MG63 (cell line): ENCODE data around the gene PDCD2L. TPM values are rescaled to one million over a fixed set of nuclear protein-coding genes. Genes with fewer than 3 reads are reported as not detected.
"Not testable (repeated sequence)": the region's sequence is repeated elsewhere in the genome, so short reads cannot be mapped to it uniquely, and the experiment has no call there.

Experiments
- DNase-seq: peaks from one replicate; pipeline ENCODE4 v3.0.0-alpha.2; 2020
- H3K27me3 ChIP-seq: fragments of 250-450 bp; sonication (Bioruptor Pico); 2 replicates; pipeline ENCODE4 v1.5.1; 2020; ENCODE audit warnings: mild to moderate bottlenecking, moderate library complexity
- H3K36me3 ChIP-seq: fragments of 250-450 bp; sonication (Bioruptor Pico); 2 replicates; pipeline ENCODE4 v1.5.1; 2020; ENCODE audit warnings: mild to moderate bottlenecking, moderate library complexity
- H3K4me3 ChIP-seq: fragments of 250-450 bp; sonication (Bioruptor Pico); 2 replicates; pipeline ENCODE4 v1.5.1; 2020; ENCODE audit warnings: mild to moderate bottlenecking, moderate library complexity
- H3K9me3 ChIP-seq: fragments of 250-450 bp; sonication (Bioruptor Pico); 2 replicates; pipeline ENCODE4 v1.5.1; 2020; ENCODE audit warnings: mild to moderate bottlenecking, moderate library complexity
- total RNA-seq: library from RNA; depleted of rRNA; stranded (reverse); fragments of >200 nt; shearing (Covaris generic); gene quantifications from 2 replicates; pipeline ENCODE4 v1.2.3, GENCODE V29; 2014; ENCODE audit warnings: low replicate concordance

The PDCD2L gene
- total RNA-seq, 1 experiment from 2014 or later: 19.8 TPM

DNA sequence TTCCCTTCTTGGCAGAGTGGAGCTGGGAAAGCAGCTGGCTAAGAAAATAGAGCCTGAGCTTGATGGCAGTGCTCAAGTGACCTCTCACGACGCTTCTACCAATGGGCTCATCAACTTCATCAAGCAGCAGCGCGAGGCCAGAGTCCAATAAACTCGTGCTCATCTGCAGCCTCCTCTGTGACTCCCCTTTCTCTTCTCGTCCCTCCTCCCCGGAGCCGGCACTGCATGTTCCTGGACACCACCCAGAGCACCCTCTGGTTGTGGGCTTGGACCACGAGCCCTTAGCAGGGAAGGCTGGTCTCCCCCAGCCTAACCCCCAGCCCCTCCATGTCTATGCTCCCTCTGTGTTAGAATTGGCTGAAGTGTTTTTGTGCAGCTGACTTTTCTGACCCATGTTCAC lies 4.3 kb upstream of the PDCD2L start:
- peaks cover 63% of the 10 kb centered on the region for H3K36me3 ChIP-seq
- H3K9me3 ChIP-seq: no peaks in the 10 kb centered on the region

DNA sequence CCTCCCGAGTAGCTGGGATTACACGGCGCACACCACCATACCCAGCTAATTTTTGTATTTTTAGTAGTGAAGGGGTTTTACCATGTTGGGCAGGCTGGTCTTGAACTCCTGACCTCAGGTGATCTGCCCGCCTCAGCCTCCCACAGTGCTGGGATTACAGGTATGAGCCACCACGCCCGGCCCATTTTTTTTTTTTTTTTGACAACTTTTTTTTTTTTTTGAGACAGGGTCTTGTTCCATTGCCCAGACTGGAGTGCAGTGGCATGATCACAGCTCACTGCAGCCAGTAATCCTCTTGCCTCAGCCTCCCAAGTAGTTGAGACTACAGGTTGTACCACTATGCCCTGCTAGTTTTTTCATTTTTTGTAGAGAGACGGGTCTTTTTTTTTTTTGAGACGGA lies 3.4 kb upstream of the PDCD2L start:
- H3K27me3 ChIP-seq: not testable (repeated sequence)

More for the DNA sequence above, 4.3 kb upstream of the PDCD2L start:
- DNase-seq: no peak
- Histone ChIP-seq H3K4me3 (no peak overlapping the region), H3K27me3 (no peaks in the 10 kb centered on the region)

DNA sequence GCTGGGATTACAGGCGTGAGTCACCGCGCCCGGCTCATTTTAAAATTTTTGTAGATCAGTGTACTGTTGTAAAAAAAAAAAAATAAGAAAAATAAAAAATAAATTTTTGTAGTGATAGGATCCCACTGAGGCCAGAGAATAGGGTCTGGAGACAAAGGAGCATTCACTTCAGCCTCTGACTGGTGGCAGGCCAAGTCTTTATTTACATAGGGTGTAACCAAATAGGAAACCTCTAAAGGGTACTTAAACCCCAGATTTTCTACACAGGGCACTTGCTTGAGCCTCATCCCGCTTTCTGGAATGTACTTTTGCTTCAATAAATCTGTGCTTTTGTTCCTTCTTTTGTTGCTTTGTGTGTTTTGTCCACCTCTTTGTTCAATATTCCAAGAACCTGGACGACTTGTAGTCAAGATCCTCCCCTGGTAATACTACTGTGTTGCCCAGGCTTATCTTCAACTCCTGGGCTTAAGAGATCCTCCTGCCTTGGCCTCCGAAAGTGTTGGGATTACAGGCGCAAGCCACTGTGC lies 2.1 kb upstream of the PDCD2L start:
- Histone ChIP-seq H3K36me3 (peaks cover 42% of the 10 kb centered on the region), H3K27me3 (no peaks in the 10 kb centered on the region), H3K9me3 (no peaks in the 10 kb centered on the region), H3K4me3 (no peak overlapping the region)
- DNase-seq: no peak

More for the DNA sequence above, 3.4 kb upstream of the PDCD2L start:
- DNase-seq, H3K9me3 ChIP-seq, H3K4me3 ChIP-seq: not testable (repeated sequence)
- peaks cover 55% of the 10 kb centered on the region for H3K36me3 ChIP-seq

DNA sequence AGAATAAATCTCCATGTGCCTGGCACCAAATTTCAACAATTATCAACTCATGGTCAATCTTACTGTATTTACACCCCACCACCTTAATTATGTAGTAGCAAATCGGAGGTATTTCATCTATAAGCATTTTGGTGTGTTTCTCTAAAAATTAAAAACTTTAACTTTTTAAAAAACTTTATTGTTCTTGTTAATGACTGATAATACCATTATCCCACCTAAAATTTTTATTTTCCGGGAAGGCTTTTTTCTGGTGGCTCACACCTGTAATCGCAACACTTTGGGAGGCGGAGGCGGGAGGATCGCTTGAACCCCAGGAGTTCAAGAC lies 453 bp upstream of the PDCD2L start:
- Histone ChIP-seq H3K27me3 (no peaks in the 10 kb centered on the region), H3K9me3 (no peaks in the 10 kb centered on the region), H3K4me3 (peak overlapping the region; percentile 88), H3K36me3 (peaks cover 28% of the 10 kb centered on the region)
- DNase-seq: no peak

DNA sequence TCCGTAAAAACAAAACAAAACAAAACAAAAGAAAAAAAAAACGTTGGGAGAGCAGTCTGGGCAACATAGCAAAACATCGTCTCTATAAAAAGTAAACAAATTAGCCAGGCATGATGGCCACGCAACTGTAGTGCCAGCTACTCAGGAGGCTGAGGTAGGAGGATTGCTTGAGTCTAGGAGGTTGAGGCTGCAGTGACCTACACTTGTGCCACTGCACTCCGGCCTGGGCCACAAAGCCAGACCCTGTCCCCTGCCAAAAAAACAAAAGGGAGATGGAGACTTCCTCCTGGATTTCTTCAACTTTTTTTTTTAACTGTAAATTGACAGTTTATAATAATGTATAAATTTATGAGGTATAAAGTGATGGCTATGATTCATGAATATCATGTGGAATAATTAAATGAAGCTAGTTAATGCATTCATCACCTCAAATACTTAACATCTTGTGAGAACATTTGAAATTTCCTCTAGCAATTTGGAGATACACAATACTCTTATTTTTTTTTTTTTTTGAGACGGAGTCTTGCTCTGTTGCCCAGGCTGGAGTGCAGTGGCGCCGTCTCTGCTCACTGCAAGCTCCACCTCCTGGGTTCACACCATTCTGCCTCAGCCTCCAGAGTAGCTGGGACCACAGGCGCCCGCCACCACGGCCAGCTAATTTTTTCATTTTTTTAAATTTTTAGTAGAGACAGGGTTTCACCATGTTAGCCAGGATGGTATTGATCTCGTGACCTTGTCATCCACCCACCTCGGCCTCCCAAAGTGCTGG lies 1.9 kb downstream of the PDCD2L start:
- peaks cover 23% of the 10 kb centered on the region for H3K36me3 ChIP-seq
- no peaks in the 10 kb centered on the region for H3K27me3 ChIP-seq
- H3K9me3 ChIP-seq: no peaks in the 10 kb centered on the region
- H3K4me3 ChIP-seq: no peak overlapping the region
- DNase-seq: no peak

DNA sequence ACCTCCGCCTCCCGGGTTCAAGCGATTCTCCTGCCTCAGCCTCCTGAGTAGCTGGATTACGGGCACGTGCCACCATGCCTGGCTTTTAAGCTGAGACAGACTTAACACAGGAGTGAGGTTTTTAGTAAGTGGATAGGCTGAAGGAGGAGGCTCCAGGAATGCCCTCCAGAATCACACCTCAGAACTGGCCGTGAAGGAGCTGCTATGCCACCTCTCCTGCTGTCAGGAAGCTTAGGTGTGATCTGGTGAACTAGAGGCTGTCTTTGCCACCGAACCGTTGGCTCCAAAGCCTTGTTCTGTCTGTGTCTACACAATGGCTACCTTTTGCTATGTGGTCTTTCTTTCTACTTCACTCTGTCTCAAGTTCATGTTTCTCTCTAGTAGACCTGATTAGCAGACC lies 4.2 kb downstream of the PDCD2L start:
- H3K36me3 ChIP-seq: peaks cover 23% of the 10 kb centered on the region
- H3K27me3 ChIP-seq: no peaks in the 10 kb centered on the region
- no peak overlapping the region for H3K4me3 ChIP-seq
- no peaks in the 10 kb centered on the region for H3K9me3 ChIP-seq
- DNase-seq: no peak

DNA sequence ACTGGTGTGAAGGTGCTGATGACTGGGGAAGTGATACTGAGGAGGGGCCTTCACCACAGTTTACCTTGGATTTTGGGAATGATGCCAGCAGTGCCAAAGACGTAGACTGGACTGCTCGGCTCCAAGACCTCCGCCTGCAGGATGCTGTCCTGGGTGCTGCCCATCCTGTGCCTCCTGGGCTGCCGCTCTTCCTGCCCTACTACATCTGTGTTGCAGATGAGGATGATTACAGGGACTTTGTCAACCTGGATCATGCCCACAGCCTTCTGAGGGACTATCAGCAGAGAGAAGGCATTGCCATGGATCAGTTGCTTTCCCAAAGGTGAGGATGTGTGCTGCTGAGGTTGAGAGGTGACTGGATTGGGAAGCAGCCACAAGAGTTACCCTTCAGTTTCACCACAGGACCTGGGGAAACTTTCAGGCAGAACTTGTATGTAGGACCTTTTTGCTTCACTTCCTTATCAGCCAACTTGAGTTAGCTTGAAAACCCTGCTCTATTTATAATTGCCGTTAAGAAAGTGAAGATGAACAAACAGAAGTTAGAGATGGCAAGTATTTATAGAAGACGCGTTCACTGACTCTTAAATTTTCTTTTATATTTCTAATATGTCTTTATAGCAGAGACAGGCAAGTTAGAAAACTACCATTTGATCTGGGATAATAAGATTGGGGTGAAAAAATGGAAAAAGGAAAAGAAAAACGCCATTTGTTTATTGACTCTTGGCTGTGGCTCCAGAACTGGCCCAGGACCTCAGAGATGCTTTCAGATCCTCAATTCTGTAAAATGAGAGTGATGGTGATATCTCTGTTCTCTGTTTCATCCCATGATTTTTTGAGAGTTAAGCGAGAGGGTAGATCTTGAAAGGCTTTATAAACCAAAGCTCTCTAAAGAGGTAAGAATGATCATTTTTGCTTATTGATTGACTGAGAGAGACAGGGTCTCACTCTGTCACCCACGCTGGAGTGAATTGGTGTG lies 5.3 kb downstream of the PDCD2L start:
- Histone ChIP-seq H3K9me3 (no peaks in the 10 kb centered on the region), H3K4me3 (no peak overlapping the region), H3K36me3 (peaks cover 28% of the 10 kb centered on the region), H3K27me3 (no peaks in the 10 kb centered on the region)
- no peak for DNase-seq

DNA sequence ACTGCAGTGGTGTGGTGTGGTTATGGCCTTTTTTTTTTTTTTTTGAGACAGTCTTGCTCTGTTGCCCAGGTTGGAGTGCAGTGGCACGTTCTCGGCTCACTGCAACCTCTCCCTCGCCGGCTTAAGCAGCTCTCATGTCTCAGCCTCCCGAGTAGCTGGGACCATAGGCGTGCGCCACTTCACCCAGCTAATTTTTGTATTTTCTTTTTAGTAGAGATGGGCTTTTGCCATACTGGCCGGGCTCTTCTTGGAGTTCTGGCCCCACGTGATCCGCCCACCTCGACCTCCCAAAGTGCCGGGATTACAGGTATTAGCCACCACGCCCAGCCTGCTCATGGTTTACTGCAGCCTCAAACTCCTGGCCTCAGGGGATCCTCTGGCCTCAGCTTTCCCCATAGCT lies 7.0 kb downstream of the PDCD2L start:
- Histone ChIP-seq H3K4me3 (no peak overlapping the region), H3K9me3 (no peaks in the 10 kb centered on the region), H3K27me3 (no peaks in the 10 kb centered on the region), H3K36me3 (peaks cover 44% of the 10 kb centered on the region)
- DNase-seq: no peak

DNA sequence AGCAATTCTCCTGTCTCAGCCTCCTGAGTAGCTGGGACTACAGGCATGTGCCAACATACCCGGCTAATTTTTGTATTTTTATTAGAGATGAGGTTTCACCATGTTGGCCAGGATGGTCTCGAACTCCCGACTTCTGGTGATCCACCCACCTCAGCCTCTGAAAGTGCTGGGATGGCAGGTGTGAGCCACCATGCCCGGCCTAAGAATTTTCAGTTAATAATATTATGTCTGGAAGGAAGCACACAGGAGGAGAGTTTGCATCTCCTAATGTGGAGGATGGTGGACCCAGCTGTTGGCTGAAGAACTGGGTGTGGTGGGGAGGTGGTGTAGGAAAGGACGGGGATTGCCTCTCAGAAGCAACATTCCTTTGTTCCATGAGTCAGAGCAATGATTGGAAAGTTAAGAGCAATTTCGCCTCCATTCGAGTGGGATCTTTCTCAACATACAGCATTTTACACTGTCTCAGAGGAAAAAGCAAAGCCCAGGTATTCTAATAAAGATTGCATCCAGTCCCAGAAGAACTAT lies 11.9 kb downstream of the PDCD2L start:
- no peak overlapping the region for H3K4me3 ChIP-seq
- H3K36me3 ChIP-seq: peaks cover 43% of the 10 kb centered on the region
- no peaks in the 10 kb centered on the region for H3K27me3 ChIP-seq
- no peak for DNase-seq
- no peaks in the 10 kb centered on the region for H3K9me3 ChIP-seq

DNA sequence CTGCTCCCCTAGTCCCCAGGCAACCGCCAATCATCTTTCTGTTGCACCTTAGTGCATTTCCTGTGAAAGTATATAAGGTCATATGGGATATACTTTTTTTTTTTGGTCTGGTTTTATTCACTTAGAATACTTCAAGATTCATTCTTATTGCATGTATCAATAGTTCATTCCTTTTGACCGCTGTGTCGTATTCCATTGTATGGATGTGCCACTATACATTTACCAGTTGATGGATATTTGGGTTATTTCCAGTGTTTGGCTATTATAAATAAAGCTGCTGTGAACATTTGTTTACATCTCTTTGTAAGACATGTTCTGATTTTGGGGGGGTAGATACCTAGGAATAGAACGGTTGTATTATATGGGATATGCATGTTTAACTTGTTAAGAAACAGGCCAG lies 14.1 kb downstream of the PDCD2L start:
- H3K36me3 ChIP-seq: peaks cover 43% of the 10 kb centered on the region
- H3K9me3 ChIP-seq: no peaks in the 10 kb centered on the region
- H3K4me3 ChIP-seq: no peak overlapping the region
- H3K27me3 ChIP-seq: no peaks in the 10 kb centered on the region
- DNase-seq: no peak

DNA sequence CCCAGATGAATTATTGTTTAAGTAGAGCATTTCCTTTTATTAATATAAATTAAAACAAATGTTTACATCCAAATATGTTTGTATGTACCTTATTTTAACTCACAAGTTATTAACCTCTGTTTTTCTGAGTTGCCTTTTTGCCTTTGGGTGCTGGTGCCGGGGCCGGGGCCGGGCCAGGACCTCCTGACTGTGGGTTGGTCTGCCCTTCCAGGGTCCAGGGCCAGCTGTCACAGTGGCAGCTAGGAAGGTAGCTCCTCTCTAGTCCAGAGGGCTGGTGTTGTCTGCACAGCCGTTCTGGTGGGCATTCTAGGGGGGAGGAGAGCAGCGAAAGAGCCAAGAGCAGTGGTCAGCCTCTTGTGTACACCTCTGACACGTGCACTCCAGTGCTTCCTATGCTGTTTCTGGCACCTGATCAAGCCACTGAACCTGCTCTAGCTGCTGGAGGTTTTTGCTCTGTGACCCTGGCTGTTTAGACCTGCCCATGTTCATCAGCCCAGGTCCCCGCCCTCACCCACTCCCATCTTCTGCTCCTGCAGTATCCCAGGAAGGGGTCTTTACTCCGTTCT lies 22.0 kb downstream of the PDCD2L start:
- no peaks in the 10 kb centered on the region for H3K27me3 ChIP-seq
- no peaks in the 10 kb centered on the region for H3K9me3 ChIP-seq
- no peak overlapping the region for H3K4me3 ChIP-seq
- DNase-seq: no peak
- H3K36me3 ChIP-seq: peaks cover 22% of the 10 kb centered on the region

DNA sequence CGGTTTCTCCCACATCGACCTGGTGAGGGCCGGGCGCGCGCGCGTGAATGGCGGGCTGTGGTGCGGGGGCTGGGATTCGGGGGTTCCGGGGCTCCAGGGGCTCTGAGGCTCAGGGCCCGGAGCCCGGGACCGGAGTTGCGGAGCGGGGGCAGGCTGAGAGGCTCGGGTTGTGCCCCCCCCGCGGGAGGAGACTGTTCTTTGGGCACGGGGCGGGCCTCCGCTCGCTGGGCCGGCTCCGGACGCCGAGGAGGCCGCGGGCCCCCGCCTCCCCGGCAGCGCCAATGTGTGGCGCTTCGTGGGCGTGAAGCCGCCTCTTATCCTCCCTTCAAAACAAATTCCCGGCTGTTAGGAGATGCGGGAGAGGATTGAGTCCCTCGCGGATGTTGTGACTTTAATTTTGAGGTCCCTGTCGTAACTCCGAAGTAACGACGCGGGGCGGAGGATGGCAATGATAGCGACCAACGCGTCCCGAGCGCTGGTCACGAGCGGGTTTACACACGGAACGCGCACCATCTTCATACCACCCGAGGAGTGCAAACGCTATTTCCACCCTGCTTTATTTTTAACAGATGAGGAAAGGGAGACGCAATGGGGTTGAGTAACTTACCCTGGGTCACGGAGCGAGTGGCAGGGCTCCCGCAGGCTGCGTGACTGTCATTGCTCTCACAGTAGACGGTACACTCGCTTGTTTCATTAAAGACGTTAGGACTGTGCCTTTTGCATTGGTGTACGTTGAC lies 24.5 kb downstream of the PDCD2L start:
- peak; percentile 58 for DNase-seq
- Histone ChIP-seq H3K27me3 (no peaks in the 10 kb centered on the region), H3K4me3 (peak overlapping the region; percentile 89), H3K36me3 (peaks cover 39% of the 10 kb centered on the region), H3K9me3 (no peaks in the 10 kb centered on the region)

DNA sequence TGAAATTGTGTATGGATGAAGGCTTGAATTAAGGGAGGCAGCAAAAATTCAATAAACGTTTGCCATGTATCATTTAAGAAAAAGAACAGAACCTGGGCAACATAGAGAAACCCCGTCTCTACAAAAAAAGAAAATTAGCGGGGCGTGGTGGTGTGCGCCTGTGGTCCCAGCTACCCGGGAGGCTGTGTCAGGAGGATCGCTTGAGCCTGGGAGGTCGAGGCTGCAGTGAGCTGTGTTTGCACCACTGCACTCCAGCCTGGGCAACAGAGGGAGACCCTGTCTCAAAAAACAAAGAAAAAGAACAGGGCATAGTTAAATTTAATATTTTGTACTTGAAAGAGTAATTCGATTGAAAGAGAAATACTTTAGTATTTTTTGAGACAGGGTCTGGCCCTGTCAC lies 25.4 kb downstream of the PDCD2L start:
- no peaks in the 10 kb centered on the region for H3K9me3 ChIP-seq
- H3K36me3 ChIP-seq: peaks cover 47% of the 10 kb centered on the region
- peak overlapping the region; percentile 89 for H3K4me3 ChIP-seq
- no peak for DNase-seq
- H3K27me3 ChIP-seq: no peaks in the 10 kb centered on the region

DNA sequence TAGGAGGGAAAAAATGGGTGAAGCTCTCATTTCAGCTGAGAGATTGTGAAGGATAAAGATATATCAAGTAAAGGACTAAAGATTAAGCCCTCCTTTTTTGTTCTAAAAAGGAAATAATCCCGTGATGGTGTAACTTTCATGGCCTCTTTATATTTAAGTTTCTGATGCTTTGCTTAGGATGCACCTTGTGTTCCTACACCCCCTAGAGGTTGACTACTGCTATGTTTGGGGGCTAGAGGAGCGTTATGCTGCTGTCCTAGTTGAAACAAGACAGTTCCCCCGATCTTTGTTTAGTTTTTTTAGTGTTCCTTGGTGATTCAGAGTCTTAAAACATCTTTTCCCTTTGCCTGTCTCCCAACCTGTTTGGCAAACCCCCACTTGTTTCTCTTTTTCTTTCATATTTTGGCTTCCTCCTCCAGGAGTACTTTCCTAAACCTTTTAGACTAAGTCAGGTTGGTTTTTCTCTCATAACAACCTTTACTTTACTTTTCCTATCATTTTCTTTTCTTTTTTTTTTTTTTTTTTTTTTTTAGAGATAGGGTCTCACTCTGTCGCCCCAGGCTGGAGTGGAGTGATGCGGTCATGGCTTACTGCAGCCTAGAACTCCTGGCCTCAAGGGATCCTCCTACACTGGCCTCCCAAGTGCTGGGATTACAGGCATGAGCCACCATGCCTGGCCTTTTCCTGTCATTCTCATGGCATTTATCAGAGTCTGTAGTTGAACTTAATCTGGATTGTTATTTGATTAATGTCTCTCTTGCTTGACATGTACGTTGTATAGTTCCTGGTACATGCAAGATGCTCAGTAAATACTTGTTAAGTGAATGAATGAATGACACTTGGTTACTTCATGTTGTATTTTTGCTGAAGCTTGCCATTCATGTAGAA lies 26.8 kb downstream of the PDCD2L start:
- Histone ChIP-seq H3K36me3 (peaks cover 59% of the 10 kb centered on the region), H3K27me3 (no peaks in the 10 kb centered on the region), H3K4me3 (peak overlapping the region; percentile 89), H3K9me3 (no peaks in the 10 kb centered on the region)
- DNase-seq: peak; percentile 13

DNA sequence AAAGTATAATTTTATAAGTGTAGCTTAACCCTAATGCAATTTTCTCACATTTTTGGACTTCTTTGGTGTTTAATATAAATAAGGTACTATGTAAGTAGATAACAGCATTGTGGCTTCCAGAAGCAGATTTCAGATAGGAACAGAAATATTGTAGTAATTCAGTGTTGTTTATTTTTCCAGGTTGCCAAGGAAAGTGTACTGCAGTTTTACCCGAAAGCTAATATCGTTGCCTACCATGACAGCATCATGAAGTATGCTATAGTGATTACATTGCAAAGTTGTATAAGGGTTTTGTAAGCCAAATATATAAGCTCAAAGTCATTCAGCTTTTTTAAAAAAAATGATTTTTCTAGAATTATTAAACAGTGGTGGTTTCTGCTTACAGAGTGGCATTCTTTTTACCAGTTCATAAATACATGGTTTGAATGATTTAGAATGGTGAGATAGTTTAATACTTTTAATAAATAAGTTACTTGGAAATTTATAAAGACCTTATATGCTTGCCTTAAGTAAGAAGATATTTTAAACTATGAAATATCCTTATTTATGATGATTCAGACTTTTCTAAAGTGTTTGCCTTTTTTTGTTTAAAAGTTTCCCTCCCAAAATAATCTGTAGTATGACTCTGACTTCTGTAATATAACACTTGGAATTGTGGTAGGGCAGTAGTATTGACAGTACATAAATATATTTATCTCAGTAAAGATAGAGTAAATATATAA lies 27.6 kb downstream of the PDCD2L start:
- DNase-seq: no peak
- Histone ChIP-seq H3K9me3 (no peaks in the 10 kb centered on the region), H3K36me3 (peaks cover 67% of the 10 kb centered on the region), H3K27me3 (no peaks in the 10 kb centered on the region), H3K4me3 (no peak overlapping the region)
